Activated T-helper 1 cell treated with anti-CD3 and anti-CD28 coated beads, Interleukin-12 subunit alpha, Interleukin-12 subunit beta, Interleukin-2, Interleukin-4 antibody, amounts not matched to agents 30 ng/mL and 10 ng/mL and 1 ng/mL, durations not matched to agents 14 hours and 24 hours and 36 hours (primary cell): ENCODE data around the gene DNAJA3. TPM values are rescaled to one million over a fixed set of nuclear protein-coding genes. Genes with fewer than 3 reads are reported as not detected.

Experiments used
- total RNA-seq: library from RNA; stranded (reverse); gene quantifications from 2 replicates; pipeline ENCODE4 v1.2.3, GENCODE V29; 2022

The DNAJA3 gene
- total RNA-seq, 1 donor from 2014 or later = 103 TPM

Other genes starting within 250 kb of the DNAJA3 start
- not detected in 2 replicates for gene SRL, start 183.8 kb upstream of the DNAJA3 start, total RNA-seq
- gene TFAP4, start 152.8 kb upstream of the DNAJA3 start, total RNA-seq = 48.3 and 49.2 TPM in 2 replicates
- 0.54 TPM in 2 replicates for gene GLIS2, start 109.8 kb upstream of the DNAJA3 start, total RNA-seq
- gene PAM16, start 74.5 kb upstream of the DNAJA3 start, total RNA-seq = 91.5 and 106 TPM in 2 replicates
- gene VASN, start 54.0 kb upstream of the DNAJA3 start, total RNA-seq = 0.18 TPM in 1 of 2 replicates, not detected in the other
- 87.9 and 90.8 TPM in 2 replicates for gene CORO7, start 9.3 kb upstream of the DNAJA3 start, total RNA-seq
- gene NMRAL1, start 48.8 kb downstream of the DNAJA3 start, total RNA-seq = 21.7 and 25.0 TPM in 2 replicates
- gene HMOX2, start 50.5 kb downstream of the DNAJA3 start, total RNA-seq = 64.7 and 68.4 TPM in 2 replicates
- 61.6 and 62.7 TPM in 2 replicates for gene CDIP1, start 112.9 kb downstream of the DNAJA3 start, total RNA-seq
- gene C16orf96, start 130.5 kb downstream of the DNAJA3 start, total RNA-seq = 0.17 TPM in 1 of 2 replicates, not detected in the other
- 23.1 and 26.2 TPM in 2 replicates for gene UBALD1, start 189.0 kb downstream of the DNAJA3 start, total RNA-seq
- 110 and 119 TPM in 2 replicates for gene MGRN1, start 199.0 kb downstream of the DNAJA3 start, total RNA-seq